CD4-positive, alpha-beta T cell treated with Interleukin-6 at 100 ng/mL for 8 hours (primary cell): Measurements from ENCODE around the gene RP2.
A peak's percentile ranks its signal among the peaks of the same experiment; 100 is the strongest.

ENCODE experiments used
- DNase-seq: peaks from one replicate; pipeline ENCODE4 v3.0.0-alpha.2; 2020; ENCODE audit warnings: mixed read lengths, low spot score

Gene RP2

GRCh38 chrX:46836701-46837557 lies at the start of gene RP2:
RP2 (plus strand) TSS chrX:46837043; CDS start chrX:46837101, 58 bp downstream.
- DNase-seq: peak; percentile 82

GRCh38 chrX:46788902-46789301 lies 47.9 kb upstream of the RP2 start:
- no peak for DNase-seq

- peak; percentile 5 for DNase-seq
Observed at GRCh38 chrX:46791927-46792809, 44.7 kb upstream of the RP2 start.

DNA sequence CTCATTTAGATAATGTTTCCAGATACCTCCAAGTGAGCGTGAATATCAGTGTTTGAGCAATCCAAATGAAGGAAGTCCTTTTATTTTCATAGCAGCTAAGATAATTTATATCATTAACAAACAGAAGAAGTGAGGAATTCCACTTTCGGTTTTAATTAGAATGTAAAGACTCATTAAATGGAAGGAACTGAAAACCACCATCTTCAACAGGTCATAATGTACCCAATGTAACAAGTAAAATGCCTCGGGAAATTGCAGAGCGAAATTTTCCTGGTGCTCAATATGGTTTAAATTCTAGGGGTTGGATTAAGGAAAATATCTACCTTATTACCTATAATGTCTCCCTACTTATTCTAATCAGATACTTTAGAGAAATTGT lies 44.0 kb upstream of the RP2 start:
- no peak for DNase-seq

DNA sequence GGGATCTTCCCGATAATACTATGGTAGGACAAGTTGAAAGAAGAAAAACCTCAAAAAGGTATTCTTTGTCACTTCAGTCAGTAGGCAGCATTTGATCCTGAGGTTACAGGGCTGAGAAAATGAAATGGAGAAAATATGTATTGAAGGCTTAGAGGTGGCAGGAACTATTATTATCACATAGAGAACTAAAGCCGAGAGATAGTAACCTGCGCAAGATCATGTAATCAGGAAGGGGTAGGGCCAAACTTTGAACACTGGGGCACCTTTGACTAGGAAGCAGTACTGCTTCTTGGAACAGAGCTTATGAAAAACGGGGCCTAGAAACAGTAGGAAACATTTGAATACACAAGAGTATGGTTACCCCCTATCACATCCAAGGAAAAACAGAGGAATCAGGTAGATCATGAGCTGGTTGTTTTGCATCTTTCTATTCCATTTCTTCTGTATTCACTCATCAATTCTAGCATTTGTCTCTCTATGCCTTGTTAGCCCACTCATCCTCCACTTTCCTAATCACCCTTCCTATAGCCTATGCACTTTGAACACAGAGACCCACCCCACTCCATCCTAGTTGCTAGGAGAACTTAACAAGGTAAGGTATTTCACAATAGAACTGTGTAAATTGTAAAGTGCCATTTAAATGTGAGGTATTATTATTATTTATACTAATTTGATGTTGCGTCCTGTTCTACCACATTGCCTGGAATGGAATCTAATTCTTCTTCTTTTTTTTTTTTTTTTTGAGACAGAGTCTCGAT lies 43.3 kb upstream of the RP2 start:
- DNase-seq: no peak

GRCh38 chrX:46796574-46797191 lies 40.2 kb upstream of the RP2 start:
- DNase-seq: peak; percentile 58

DNA sequence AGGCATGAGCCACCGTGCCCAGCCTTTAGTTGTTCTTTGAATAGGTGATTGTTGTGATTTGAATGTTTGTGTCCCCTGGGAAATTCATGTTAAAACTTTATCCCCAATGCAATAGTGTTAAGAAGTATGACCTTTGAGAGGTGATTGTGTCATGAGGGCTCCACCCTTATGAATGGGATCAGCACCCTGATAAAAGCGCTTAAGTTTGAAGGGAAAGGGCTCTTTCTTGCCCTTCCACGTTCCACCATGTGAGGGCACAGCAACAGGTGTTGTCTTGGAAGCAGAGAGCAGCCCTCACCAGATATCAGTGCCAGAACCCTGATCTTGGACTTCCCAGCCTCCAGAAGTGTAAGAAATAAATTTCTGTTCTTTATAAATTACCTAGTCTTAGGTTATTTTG lies 33.7 kb upstream of the RP2 start:
- no peak for DNase-seq

DNA sequence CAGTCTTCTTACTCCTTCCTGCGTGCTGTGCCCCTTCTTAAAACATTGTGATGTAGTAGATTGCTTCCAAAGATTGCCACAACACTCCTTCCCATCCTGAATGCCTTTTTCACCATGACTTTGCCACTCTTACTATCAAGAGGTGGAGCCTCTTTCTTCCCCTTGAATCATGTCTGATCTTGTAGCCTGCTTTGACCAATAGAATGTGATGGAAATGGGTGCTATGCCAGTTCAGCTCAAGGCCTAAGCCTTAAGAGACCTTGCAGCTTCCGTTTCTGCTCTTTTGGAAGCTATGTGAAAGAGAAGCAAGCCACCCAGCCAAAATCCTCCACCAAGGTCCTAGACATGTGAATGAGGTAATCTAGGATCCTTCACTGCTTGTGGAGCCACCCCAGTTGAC lies 31.6 kb upstream of the RP2 start:
- DNase-seq: no peak

GRCh38 chrX:46811121-46811520 lies 25.7 kb upstream of the RP2 start:
- no peak for DNase-seq

DNA sequence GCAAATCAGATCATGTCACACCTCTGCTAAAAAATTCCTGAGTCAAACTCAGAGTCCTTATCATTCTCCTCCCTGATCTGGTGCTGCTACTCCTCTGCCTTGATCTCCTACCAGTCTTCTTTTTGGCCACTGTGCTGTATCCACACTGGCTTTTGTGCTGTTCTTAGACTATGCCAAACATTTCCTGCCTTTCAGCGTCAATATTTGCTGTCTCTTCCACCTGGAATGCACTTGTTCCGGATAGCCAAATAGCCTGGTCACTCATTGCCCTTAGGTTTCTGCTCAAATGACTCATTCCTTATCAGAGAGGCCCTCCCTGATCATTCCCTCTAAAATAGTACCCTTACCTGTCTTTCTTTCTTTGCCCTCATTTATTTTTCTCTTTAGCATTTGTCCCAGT lies 24.4 kb upstream of the RP2 start:
- DNase-seq: no peak

DNA sequence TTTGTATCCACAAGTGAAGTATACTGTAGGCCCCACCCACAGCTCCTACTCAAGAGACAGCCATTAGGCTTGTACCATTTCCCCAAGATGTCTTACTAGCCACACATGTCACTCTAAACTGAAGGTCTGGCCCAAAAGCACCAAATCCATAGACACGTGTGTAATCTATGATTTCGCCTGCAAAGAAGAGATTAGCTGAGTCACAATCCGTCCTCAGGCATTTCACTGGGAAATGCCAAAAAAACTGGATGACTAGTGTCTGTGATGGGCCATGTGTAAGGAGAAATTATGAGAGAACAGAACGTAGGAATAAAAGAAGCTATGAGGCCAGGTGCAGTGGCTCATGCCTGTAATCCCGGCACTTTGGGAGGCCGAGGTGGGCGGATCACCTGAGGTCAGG lies 21.9 kb upstream of the RP2 start:
- no peak for DNase-seq

GRCh38 chrX:46819136-46819535 lies 17.7 kb upstream of the RP2 start:
- DNase-seq: no peak

- DNase-seq: no peak
Observed at GRCh38 chrX:46820391-46821100, 16.3 kb upstream of the RP2 start.

- DNase-seq: no peak
Observed at GRCh38 chrX:46823481-46823880, 13.4 kb upstream of the RP2 start.

- DNase-seq: no peak
Observed at GRCh38 chrX:46831765-46832327, 5.0 kb upstream of the RP2 start.

DNA sequence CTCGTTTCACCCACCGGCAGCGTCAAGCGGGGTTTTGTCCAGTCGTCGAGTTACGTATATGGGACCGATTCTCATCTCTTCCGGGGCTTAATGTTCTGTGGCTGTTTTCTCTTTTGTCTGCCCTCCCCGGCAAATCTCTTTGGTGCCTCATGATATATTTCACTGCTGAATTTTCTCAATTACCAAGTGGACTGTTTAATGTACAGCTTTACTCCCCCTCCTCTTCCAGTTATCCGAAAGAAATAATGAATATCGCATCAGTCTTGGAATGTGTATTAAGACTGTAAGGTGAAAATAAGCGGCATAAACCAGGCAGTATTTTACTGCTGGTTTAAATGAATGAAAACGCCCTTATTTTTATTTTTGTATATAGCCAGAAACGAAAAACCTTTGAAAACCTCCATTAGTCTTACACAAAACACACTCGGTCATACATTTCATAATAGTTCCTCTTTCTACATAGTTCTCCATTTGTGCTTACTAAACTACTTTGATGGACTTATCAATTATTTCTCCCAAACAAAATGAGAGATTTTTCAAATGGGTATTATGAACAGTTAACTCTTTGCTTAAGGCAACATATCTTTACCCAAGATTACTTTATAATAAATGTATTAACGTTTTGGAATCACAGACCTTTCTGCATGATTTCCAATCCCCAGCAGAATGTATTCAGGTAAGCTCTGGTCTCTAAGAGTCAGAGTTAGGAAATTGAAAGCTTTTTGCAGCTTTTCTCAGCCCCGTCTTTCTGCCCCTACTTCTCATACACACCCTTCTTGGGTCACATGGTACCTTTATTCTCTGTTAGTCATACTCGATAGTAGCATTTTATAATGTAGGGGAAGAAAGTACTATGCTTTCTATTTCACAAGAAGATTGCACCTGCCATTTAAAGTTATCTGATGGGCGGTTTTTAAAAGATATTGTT lies 979 bp downstream of the RP2 start:
- DNase-seq: no peak

DNA sequence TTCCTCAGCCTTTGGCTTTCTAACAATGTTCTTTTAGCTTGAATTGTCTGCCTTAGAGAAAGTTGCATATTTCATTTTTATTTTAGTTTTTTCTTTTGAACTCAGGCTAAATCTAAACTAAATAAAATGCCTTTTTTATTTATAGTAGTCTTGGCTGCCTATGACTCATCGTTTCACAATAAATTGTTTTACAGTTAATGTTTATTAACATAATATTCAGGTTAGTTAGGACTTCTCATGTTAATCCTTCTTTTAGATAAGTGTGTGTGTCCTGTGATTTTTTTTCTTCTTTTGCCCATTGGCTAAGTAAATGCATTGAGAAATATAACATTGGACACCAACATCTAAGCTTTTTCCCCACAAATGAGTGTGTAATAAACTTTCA lies 1.6 kb downstream of the RP2 start:
- DNase-seq: no peak

DNA sequence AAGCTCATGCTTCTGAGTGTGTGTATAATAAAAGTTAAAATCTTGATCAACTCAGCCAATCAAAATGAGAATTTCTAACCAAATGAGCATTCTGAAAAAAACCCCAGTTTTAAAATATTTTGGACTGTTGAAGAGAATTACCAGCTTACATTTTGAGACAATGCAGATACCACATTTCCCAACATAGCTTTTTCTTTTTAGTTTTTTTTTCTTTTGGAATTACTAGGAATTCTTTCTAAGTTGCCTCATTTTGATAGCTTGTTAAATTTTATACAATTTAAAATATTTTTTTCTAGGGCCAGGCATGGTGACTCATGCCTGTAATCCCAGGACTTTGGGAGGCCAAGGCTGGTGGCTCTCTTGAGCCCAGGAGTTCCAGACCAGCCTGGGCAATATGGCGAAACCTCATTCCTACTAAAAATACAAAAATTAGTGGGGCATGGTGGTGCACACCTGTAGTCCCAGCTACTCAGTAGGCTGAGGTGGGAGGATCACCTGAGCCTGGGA lies 2.2 kb downstream of the RP2 start:
- DNase-seq: no peak

- DNase-seq: no peak
Observed at GRCh38 chrX:46840946-46841345, 4.1 kb downstream of the RP2 start.

- no peak for DNase-seq
Observed at GRCh38 chrX:46841346-46841745, 4.5 kb downstream of the RP2 start.
